Activated naive CD4-positive, alpha-beta T cell treated with anti-CD3 and anti-CD28 coated beads, Interleukin-2, amount 50 U/mL, for 16 hours (primary cell): ENCODE measurements around the gene TMEM53.
"Not testable (repeated sequence)": the region's sequence is repeated elsewhere in the genome, so short reads cannot be mapped to it uniquely, and the experiment has no call there.

Source experiments
- DNase-seq: peaks from one replicate; pipeline ENCODE4 v3.0.0-alpha.2; 2020

TMEM53 gene

DNA sequence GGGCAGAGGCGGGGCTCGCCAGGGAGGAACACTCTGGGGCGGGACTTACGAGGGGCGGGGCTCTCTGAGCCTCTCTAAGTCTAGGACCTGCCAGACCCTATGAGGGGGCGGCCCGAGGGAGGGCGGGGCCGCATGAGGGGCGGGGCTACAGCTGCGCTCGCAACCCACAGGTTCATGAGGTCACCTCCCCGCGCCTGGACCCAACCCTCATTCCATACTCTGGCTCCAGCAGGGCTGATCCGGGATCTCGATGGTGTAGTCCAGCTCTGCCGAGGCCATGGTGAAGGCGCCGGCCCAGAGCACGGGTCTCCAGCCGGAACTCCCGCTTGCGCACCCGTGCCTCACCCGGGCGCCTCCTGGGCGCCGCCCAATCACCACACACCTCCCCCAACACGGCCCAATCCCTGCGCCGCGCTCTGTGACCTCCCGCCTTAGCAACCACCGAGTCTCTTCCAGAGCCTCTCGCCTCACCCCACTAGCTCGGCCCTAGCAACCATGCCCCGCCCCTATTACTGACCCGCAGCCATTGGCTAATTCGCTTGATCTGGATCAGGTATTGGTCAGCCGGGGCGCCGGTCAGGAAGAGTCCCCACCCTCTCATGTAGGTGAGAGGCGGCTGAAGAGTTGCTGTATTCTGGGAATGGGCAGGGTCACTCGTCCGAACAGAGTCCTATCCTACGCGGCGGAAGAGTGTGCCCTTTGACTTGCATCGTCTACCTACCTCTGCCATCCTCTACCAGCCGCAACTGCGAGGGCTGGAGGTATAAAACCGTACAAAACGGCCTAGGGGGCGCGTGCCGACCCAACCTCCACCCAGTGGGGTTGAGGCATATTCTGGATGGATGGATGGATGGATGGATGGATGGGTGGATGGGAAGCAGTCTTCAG is at the start of gene TMEM53, which contains the start of gene ARMH1:
TMEM53 (minus strand) TSS at position 369 of the 888 bp plus-strand sequence; CDS start at position 279, 90 bp downstream.
ARMH1 (plus strand) TSS at position 602 of the 888 bp plus-strand sequence. CDS start 14,984 bp downstream, outside the sequence.
- peak; percentile 96 for DNase-seq

DNA sequence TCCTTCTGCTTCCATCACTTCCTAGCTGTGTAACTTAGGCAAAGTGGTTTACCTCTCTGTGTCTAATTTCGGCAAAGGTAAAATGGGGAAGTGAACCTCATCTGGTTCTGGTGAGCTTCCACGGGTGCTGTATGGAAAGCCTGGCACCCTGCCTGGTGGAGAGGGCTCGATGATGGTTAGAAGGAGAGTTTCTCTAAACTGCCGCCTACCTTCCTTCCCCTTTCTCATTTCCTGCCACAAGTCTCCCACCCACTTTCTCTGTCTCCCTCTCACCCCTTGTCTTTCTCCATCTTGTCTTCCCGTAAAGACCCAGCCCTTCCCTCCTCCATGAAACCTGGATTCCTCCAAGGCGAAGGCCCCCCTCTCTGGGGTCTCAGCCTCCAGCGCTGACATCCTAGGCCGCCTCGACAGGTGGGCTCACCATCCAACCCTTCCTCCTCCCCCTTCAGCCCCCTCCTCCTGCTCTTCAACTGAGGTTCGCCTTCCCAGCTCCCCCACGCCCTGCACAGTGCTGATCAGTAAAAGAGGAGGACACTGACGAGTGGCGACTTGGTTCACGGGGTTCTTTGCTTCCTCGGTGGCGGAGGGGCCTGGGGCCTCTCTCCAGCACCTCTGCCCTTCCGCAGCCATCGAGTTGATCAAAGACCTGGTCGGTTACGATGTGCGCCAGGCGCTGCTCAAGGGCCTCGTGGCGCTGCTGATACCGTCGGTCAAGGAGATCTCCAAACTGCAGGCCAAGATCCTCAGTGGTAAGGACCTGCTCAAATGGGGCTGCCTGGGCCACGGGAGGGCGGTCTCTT is 49.4 kb upstream of the TMEM53 start:
- peak; percentile 54 for DNase-seq

DNA sequence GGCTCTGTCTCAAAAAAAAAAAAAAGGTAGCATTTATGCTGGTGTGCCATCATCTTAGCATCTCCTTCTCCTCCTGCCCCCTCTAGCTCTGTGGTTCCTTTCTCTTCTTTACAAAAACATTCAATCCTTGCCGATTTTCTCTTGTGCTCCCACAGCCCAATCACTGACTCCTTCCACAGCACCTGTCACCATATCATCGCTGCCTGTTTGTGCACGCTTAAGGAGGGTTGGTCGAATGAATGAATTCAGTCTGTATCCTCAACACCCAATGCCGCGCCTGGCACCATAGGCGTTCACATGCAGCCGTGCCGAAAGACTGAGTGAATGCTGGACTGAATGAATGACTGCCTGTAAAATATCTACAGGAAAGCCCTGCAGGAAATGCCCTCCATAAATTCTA is 48.8 kb upstream of the TMEM53 start:
- peak; percentile 24 for DNase-seq

DNA sequence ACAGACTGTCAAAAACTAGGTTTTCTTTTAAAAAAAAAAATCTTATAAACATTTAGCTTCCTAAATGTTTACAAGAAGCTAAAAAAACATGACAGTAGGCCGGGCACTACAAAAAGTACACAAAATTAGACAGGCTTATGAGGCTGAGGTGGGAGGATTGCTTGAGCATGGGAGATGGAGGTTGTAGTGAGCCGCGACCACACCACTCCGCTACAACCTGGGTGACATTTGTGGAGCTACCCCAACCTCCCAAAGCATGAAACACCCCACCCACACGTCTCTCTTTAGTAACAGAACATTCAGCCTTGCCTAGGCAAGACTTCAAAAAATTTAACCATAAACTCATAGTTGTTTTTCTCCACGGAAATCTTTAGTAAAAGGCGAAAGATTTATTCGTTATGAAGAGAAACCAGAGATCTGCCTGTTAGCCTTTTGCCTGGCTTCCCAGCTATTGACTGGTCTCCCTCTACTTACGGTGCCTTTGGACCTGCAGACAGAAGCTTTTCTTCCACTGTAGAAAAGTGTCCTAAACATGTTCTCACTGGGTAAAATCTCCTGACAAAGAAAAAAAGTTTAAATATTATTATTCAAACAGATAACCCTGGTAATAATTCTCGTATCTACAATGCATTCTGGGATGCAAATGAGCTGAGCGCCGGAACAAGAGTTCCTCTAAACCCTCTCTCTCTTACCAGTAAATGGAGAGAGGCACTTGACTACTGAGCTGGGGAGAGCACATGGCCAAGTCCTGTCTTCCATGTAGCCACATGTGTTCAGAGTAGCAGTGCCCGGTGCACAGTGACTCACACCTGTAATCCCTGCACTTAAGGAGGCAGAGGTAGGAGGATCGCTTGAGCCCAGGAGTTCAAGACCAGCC is 47.4 kb upstream of the TMEM53 start:
- peak; percentile 84 for DNase-seq

DNA sequence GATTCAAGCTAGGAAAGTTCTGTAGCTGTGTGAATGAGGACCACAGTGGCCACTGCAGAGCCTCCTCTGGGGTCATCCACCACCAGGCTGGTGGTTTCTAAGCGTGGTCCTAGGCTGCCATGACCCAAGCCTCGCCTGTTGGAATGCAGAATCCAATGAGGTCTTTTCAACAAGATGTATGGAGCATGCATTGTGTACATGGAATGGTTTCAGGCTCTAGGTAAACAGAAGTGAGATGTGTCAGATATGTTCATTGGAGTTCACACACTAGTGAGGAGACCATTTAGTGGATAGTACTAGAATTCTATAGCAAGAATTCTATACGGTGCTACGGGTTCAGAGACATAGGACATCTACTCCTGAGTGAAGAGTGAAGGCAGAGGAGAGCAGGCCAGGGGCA is 46.0 kb upstream of the TMEM53 start:
- DNase-seq, result no peak

DNA sequence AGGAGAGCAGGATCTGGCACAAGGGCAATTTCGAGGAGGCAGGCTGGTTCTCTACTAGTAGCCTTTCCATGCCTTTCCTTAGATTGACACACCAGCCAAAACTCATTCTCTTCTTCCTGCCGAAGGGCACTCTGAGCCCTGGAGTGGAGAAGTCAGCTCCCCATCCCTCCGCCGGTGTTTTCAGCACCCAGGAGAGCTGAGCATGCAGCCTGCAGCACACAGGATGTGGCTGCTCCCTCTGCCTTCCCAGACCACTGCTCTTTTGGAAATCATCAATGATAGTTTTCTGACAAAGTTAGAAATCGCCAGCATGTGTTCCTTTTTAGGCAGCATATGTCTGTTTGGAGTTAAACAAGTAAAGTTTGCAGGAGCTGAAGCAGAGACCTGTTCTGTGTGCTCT is 45.0 kb upstream of the TMEM53 start:
- DNase-seq, result no peak

DNA sequence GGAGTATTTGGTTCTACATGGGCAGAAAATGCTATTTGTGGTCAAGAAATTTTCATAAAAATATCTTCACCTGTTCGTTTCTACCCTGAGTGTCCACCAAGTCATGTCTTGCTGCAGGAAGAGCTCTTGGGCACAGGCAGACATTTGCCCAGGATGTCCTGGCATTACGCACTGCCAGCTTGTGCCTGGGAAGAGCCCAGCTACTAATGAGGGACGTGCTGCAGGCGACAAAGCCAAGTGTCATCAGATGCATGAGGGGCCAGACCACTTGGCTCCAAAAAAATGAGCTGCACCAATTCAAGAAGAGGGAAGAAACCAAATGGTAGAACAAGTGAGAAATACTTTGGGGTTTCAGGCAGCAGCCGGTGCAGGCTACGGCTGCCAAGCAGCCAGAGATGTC is 43.8 kb upstream of the TMEM53 start:
- no peak for DNase-seq

DNA sequence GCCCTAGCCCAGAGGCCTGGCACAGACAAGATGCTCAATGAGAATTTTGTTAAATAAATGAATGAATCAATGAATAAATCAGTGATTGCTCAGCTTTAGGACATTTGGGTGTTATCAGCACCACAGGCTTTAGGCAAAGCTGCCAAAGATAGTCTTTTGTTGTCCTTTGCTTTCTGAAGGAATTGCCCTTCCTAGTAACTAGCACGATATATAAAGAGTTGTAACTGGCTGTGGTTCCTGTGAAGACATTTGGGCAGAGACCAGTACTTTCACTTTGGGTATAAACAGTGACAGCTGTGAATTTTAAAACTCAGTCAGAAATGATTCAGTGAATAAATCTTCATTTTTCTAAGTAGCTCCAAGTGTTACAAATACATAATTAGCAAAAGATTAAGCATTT is 43.4 kb upstream of the TMEM53 start:
- no peak for DNase-seq

DNA sequence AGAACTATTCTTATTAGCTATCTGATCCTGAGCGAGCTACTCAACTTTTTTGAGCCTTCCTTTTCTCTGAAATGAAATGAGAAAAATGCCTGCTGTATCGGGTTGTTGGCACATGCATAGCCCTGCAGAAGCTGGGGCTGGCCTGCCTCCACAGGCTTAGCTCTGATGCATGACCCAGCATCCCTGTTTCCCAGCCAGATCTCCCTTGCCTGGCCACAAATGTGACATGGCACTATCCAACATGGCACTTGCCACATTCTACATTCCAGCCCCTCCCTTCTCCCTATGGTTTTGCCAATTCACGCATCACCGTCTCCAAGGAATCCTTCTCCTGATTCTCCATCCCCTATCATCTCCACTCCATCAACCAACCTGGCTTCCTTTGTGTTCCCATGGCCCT is 42.9 kb upstream of the TMEM53 start:
- no peak for DNase-seq

DNA sequence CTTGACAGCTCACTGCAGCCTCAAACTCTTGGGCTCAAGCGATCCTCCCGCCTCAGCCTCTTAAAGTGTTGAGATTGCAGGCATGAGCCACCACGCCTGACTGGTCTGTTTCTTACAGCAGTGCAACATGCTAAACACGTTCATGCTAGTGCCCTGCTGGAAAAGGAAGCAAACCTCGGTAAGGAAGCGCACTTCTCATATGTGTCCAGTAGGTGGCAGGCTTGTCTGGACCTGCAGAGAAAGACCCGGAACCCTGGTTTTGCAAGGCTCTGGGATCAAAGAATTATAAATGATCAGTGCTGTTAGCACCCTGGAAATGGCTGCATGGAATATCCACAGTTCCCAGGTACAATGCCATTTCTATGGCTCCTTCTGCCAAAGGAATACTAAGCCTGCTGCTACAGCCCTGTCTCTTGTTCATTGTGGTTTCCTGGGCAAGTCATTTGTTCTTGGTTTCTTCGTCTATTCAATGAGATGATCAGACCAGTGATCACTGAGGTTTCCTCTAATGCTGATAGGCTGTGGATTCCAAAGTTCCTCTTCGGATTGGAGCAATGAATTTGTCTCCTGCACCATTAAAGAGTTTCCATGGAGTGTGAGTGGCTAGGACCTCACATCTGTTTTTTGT is 40.8 kb upstream of the TMEM53 start:
- DNase-seq, result peak; percentile 58

DNA sequence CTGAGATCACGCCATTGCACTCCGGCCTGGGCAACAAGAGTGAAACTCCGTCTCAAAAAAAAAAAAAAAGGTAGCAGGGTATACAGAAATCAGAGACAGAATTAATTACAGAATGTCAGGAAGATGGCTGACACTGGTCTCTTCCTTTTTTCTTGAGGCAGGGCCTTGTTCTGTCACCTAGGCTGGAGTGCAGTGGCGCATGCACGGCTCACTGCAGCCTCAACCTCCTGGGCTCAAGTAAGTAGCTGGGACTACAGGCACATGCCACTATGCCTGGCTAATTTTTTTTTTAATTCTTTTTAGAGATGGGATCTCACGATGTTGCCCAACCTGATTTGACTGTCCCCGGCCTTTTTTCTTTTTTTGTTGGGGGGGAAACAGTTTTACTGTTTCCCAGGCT is 40.3 kb upstream of the TMEM53 start:
- no peak for DNase-seq

DNA sequence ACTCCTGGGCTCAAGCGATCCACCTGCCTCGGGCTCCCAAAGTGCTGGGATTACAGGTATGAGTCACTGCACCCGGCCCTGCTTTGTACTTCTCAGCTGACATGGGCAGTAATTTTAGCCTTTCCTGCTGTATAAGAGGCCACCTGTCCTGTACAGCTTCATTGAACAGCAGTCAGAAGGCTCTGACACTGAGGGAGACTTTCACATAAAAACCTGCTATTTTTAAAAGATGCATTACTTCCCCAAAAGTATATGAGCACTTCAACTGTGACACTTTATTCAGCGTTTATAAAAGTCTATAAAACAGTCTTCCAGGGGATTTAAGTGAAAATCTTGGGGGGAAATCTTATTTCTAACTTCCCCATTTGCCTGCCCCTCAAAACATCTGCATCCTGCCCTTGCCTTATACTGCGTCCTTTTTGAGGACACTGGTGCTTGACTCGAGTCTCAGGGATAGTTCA is 39.1 kb upstream of the TMEM53 start:
- no peak for DNase-seq

DNA sequence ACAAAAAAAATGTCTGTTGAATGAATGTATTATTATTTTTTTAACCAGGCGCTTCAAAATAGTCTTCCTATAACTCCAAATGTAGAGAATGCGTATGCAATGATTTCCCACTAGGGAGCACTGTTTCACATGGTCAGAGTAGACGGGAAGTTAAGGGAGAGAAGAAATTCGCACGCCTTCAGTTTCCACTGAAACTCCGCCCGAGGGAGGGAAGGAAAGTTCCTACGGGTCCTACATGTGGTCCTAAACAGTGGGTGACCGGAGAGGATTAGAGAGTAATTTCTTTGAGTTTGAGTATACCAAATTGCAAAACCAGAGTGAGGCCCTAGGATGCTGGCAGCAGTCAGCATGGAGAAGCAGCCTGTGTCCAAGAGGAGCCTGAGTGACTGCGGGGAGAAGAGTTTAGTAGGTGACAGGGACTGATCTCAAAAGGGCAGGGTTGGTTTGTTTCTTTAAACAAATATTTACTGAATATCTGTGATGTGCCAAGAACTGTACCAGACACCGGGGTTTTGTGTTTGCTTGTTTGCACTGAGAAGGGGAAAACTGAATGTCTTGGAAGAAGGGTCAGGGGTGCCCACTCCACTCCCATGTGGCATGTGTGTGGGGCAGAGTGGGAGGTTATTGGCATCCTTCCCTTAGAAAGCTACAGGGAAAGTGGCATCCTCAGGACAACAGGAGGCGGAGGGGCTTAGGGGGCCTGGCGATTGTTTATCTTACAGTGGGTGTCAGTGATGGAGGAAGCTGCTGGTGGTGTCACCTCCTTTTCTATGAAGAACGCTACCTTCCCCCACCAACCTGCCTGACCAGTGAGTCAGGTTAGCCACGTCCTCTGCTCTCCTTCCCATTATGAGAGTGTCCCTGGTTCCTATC is 33.9 kb upstream of the TMEM53 start:
- DNase-seq, result no peak

DNA sequence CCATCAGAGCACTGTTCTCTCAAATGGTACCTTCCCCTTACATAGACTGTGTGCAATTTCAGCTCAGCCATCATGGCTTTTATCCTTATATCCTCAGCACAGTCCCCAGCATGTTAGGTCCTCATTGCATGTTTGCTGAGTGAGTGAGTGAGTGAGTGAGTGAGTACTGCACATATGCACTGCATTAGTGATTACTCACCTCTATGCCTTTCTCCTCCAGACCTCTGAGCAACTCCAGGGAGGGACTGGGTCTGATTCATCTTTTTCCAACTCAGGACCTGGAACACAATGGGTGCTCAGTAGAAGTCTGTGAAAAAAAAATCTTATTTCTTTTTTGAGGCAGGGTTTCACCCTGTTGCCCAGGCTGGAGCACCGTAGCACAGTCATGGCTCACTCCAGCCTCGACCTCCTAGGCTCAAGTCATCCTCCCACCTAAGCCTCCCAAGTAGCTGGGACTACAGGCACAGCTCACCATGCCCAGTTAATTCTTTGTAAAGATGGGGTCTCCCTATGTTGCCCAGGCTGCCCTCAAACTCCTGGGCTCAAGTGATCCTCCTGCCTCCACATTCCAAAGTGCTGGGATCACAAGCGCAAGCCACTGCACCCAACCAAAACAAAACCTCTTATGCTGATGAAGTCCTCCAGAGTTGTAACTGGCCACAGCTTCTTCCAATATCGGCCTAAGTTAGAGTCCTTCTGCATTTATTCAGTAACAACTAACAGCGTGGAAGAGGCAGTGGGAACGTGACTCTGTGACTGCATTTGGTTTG is 33.0 kb upstream of the TMEM53 start:
- no peak for DNase-seq

DNA sequence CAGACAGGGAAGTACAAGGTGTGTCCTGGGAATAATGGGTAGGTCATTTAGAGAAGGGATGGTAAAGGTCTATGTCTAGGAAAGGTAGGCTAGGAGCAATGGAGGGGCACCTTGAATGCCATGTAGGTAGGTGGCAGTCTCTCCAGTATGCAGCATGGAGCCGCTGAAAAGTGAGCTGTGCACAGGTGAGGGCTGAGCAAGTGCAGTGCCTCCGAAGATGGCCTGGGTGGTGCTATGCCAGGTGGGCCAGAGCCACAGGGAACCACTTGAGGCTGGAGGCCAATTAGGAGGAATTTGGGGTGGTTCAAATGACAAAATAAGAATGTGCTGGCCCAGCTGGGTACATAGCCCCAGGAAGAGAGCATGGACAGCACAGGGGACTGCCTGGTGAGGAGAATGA is 31.7 kb upstream of the TMEM53 start:
- DNase-seq, result no peak

DNA sequence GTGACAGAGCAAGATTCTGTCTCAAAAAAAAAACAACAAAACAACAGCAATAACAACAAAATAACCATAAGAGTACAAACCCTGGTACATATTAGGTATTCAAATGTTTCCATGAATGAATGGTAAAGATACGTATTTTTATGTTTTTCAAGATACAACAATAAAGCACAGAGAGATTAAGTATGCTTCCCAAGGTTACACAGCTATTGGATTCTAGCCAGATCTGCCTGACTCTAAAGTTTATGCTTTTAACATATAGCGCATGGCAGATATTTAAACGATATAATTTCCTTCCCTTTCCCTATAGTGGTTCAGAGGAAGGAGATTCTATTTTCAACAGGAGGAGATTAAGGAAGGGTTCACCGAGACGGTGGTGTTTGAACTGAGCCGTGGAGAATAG is 31.2 kb upstream of the TMEM53 start:
- DNase-seq, result no peak

DNA sequence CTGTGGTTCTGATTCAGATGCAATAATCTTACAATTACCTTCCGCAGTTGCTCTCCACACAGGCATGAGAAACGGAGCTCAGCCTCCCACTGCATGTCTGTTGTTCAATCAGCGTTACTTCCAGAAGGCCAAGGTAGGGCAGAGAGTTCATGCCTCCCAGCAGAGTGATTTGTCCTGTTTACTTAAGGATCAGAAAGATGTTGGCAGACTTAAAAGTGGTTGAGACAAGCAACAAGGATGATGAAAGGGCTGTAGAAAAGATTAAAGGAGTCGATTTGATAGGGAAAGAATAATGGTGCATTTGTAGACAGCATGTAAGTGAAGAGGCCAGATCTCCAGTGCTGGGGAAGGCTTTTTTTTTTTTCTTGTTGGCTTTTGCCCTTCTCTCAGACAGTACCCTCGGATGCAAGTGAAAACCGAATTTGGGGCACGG is 26.9 kb upstream of the TMEM53 start:
- DNase-seq, result no peak

DNA sequence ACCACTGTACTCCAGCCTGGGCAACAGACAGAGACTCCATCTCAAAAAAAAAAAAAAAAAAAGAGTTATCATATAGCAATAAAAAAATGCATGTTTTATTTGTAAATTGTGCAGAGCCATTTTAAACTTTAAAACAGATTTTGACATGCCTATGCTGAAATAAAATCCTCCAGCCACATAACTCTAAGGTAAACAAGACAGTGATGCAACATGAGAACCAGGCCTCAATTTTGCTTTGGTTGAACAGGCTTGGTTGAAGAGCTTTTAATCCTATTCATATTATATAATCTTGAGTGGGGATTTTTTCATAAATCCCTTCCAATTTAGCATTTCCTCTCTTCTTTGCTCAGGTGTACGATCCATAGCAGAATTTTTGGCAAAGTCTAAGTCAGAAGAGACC is 26.3 kb upstream of the TMEM53 start:
- no peak for DNase-seq

DNA sequence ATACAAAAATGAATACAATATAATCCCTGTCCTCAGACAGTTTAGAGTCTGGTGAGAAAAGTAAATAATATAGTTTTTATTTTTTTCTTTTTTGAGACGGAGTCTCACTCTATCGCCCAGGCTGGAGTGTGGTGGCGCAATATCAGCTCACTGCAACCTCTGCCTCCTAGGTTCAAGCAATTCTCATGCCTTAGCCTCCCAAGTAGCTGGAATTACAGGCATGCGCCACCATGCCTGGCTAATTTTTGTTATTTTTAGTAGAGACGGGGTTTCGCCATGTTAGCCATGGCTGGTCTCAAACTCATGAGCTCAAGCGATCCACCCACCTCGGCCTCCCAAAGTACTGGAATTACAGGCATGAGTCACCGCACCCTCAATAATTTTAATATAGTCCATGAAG is 25.1 kb upstream of the TMEM53 start:
- not testable (repeated sequence) for DNase-seq

DNA sequence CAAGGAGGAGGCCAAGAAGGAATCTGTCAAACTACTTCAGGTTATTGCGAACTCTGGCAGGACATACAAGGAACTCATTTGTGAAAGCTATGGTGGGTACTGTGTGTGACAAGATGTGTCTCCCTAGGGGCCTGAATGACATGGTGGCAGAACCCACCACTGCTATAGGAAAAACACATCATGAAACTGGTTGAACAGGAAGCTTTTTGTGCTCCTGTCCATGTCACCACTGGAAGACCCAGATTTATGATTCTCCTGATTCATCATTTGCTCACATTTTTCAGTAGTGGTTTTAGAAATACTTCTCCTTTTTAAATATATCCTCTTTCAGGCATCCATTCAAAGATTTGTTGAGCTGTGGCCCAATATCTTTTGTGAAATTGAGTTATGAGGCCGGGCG is 23.9 kb upstream of the TMEM53 start:
- DNase-seq, result no peak
